ENCODE data around the gene CFAP299. TPM values are rescaled to one million over a fixed set of nuclear protein-coding genes. Genes with fewer than 3 reads are reported as not detected.

The CFAP299 gene
- total and polyA plus RNA-seq, 9 of the 15 experiments (the other 6 are each of a cell fraction or from before 2014, with no cell fraction given) = 0.09 to 3.0 (median 0.76) TPM

- H3K4me1 ChIP-seq (replicated peaks in 1 of 2; ENCODE audit: control insufficient read depth in 2 of 2, insufficient read depth in 2 of 2, low read length in 2 of 2) = no peaks in the 10 kb centered on the region
- no peak overlapping the region for H3K9ac ChIP-seq (ENCODE audit: insufficient read depth in 1 of 2, low read depth in 2 of 2, low read length in 2 of 2)
- ChIA-PET POLR2A (interaction anchor here (0.6 kb wide), 1 partner anchor 350 kb away, joined by 3 read pairs; no protein-coding TSS in a partner anchor), CTCF (ENCODE audit: low intra/inter-chr PET ratio) (interaction anchor here (0.7 kb wide), 1 partner anchor 101 kb away, joined by 3 read pairs; no protein-coding TSS in a partner anchor)
- DNase-seq (ENCODE audit: extremely low read depth in 1 of 4, low spot score in 3 of 4) (no peak), FAIRE-seq (no peak), ATAC-seq (no peak)
- no peaks in the 10 kb centered on the region for H3K36me3 ChIP-seq (ENCODE audit: control insufficient read depth, insufficient read depth, low read length)
- H3K79me2 ChIP-seq (ENCODE audit: control insufficient read depth, insufficient read depth, low read length) = no peaks in the 10 kb centered on the region
- TF ChIP-seq HCFC1 (IDR thresholded peaks at IDR 0.05; ENCODE audit: low read depth, low read length) = no peak
- H3K27me3 ChIP-seq (ENCODE audit: control insufficient read depth in 2 of 2, insufficient read depth in 2 of 2, low read length in 2 of 2) = no peaks in the 10 kb centered on the region
- H4K20me1 ChIP-seq (replicated peaks; ENCODE audit: control insufficient read depth, insufficient read depth, low read length) = no peaks in the 10 kb centered on the region
- no peak overlapping the region for H3K4me2 ChIP-seq (ENCODE audit: insufficient read depth, low read length)
- no peaks in the 10 kb centered on the region for H3K9me3 ChIP-seq (replicated peaks; ENCODE audit: control insufficient read depth, insufficient read depth, low read depth, low read length)
- no peaks in the 10 kb centered on the region for H3K9me1 ChIP-seq (ENCODE audit: control insufficient read depth, insufficient read depth, low read length)
- in situ Hi-C loops (cut with MboI) = no loop called here
- no peak overlapping the region for H3K4me3 ChIP-seq
- H3K27ac ChIP-seq (ENCODE audit: extremely low read depth, low read depth, low read length) = no peak overlapping the region
- H2AFZ ChIP-seq (ENCODE audit: low read depth, low read length) = no peak overlapping the region
- intact Hi-C loops (cut with micrococcal nuclease) = loop anchor here (10.0 kb wide), 1 partner anchor 433 kb away; no protein-coding TSS in a partner anchor
- BruUV-seq (replicated peaks) = no TSS peak
- WGBS (ENCODE audit: insufficient coverage, low coverage, missing lambda C conversion rate) = 0% methylated on average over 2 of the region's 2 CpGs
Observed at GRCh38 chr4:80611678-80611979, 276.1 kb downstream of the CFAP299 start.

GRCh38 chr4:80613470-80613869, 277.9 kb downstream of the CFAP299 start:
- ATAC-seq = no peak
- H3K4me1 ChIP-seq (replicated peaks in 1 of 2; ENCODE audit: control insufficient read depth in 2 of 2, insufficient read depth in 2 of 2, low read length in 2 of 2) = no peaks in the 10 kb centered on the region
- no peak overlapping the region for H2AFZ ChIP-seq (ENCODE audit: low read depth, low read length)
- ChIA-PET POLR2A (no interaction called here), CTCF (ENCODE audit: low intra/inter-chr PET ratio) (no interaction called here)
- no peak overlapping the region for H3K4me3 ChIP-seq
- H3K27ac ChIP-seq (ENCODE audit: extremely low read depth, low read depth, low read length) = no peak overlapping the region
- no peaks in the 10 kb centered on the region for H3K36me3 ChIP-seq (ENCODE audit: control insufficient read depth, insufficient read depth, low read length)
- no peaks in the 10 kb centered on the region for H4K20me1 ChIP-seq (replicated peaks; ENCODE audit: control insufficient read depth, insufficient read depth, low read length)
- H3K4me2 ChIP-seq (ENCODE audit: insufficient read depth, low read length) = no peak overlapping the region
- no peak for FAIRE-seq
- no peaks in the 10 kb centered on the region for H3K27me3 ChIP-seq (ENCODE audit: control insufficient read depth in 2 of 2, insufficient read depth in 2 of 2, low read length in 2 of 2)
- no peaks in the 10 kb centered on the region for H3K9me1 ChIP-seq (ENCODE audit: control insufficient read depth, insufficient read depth, low read length)
- no TSS peak for BruUV-seq (replicated peaks)
- no peaks in the 10 kb centered on the region for H3K9me3 ChIP-seq (replicated peaks; ENCODE audit: control insufficient read depth, insufficient read depth, low read depth, low read length)
- no peak for DNase-seq (ENCODE audit: extremely low read depth in 1 of 4, low spot score in 3 of 4)
- no peaks in the 10 kb centered on the region for H3K79me2 ChIP-seq (ENCODE audit: control insufficient read depth, insufficient read depth, low read length)
- intact Hi-C loops (cut with micrococcal nuclease) = loop anchor here (10.0 kb wide), 1 partner anchor 431 kb away; no protein-coding TSS in a partner anchor
- H3K9ac ChIP-seq (ENCODE audit: insufficient read depth in 1 of 2, low read depth in 2 of 2, low read length in 2 of 2) = no peak overlapping the region
- in situ Hi-C loops (cut with MboI) = no loop called here
- no peak for TF ChIP-seq BRD9 (IDR thresholded peaks at IDR 0.05; ENCODE audit: low read depth, partially characterized antibody)
- no peak for TF ChIP-seq ZNF280B (CRISPR knock-in tag; IDR thresholded peaks at IDR 0.05)
- no peak for TF ChIP-seq SP2 (IDR thresholded peaks at IDR 0.05; ENCODE audit: extremely low read depth, low read depth, low read length, poor library complexity, severe bottlenecking)
- TF ChIP-seq FOXK1 (CRISPR knock-in tag; IDR thresholded peaks at IDR 0.05; ENCODE audit: borderline replicate concordance) = no peak
- no peak for TF ChIP-seq KDM2B (CRISPR knock-in tag; IDR thresholded peaks at IDR 0.05)
- TF ChIP-seq TAL1 (IDR thresholded peaks at IDR 0.05) = no peak
- TF ChIP-seq HNRNPLL (IDR thresholded peaks at IDR 0.05; ENCODE audit: low read depth, low read length, poor library complexity, severe bottlenecking) = no peak
- no peak for TF ChIP-seq ZSCAN29 (IDR thresholded peaks at IDR 0.05)
- TF ChIP-seq BHLHE40 (IDR thresholded peaks at IDR 0.05; ENCODE audit: low read length) = no peak
- TF ChIP-seq FOS (IDR thresholded peaks at IDR 0.05; ENCODE audit: extremely low read depth, insufficient read length) = no peak
- no peak for TF ChIP-seq BCL6 (CRISPR knock-in tag; IDR thresholded peaks at IDR 0.05)
- TF ChIP-seq MYC (IDR thresholded peaks at IDR 0.05; ENCODE audit: low read depth, low read length) = no peak
- TF ChIP-seq MYC (CRISPR knock-in tag; IDR thresholded peaks at IDR 0.05; ENCODE audit: borderline replicate concordance, low read depth) = no peak
- no peak for TF ChIP-seq GTF2B (IDR thresholded peaks at IDR 0.05; ENCODE audit: extremely low read depth, insufficient read length)

All from K562 (cell line).